KMS-11 (cell line): ENCODE data around the gene SBK2.

Experiments
- H2AFZ ChIP-seq: fragments of 200-600 bp; sonication (generic); 2 replicates; pipeline ENCODE4 v1.6.1; 2016; ENCODE audit warnings: antibody characterized with exemption, mixed run types, low read depth
- H3K27ac ChIP-seq: fragments of 200-600 bp; sonication (generic); 2 replicates; pipeline ENCODE4 v1.6.1; 2016; ENCODE audit warnings: mild to moderate bottlenecking, mixed run types
- H3K27me3 ChIP-seq: fragments of 200-600 bp; sonication (generic); 2 replicates; pipeline ENCODE4 v1.6.1; 2017; ENCODE audit warnings: mild to moderate bottlenecking, low read depth, mixed run types, moderate library complexity; ENCODE audit not compliant: insufficient read depth
- H3K36me3 ChIP-seq: fragments of 200-600 bp; sonication (generic); 2 replicates; pipeline ENCODE4 v1.6.1; 2017; ENCODE audit warnings: mild to moderate bottlenecking, mixed run types; ENCODE audit not compliant: insufficient read depth
- H3K4me1 ChIP-seq: fragments of 200-600 bp; sonication (generic); 2 replicates; pipeline ENCODE4 v1.6.1; 2016; ENCODE audit warnings: mild to moderate bottlenecking, low read depth, mixed run types; ENCODE audit not compliant: poor library complexity, severe bottlenecking
- H3K4me2 ChIP-seq: fragments of 200-600 bp; sonication (generic); 2 replicates; pipeline ENCODE4 v1.7.0; 2016; ENCODE audit warnings: mild to moderate bottlenecking, mixed run types
- H3K4me3 ChIP-seq: fragments of 200-600 bp; sonication (generic); IDR thresholded peaks from 2 replicates; pipeline ENCODE4 v1.6.1; 2017; ENCODE audit warnings: low read depth, low read length, mixed read lengths; ENCODE audit not compliant: insufficient read depth
- H3K79me2 ChIP-seq: fragments of 200-600 bp; sonication (generic); 2 replicates; pipeline ENCODE4 v1.6.1; 2016; ENCODE audit warnings: low read depth, mixed run types; ENCODE audit not compliant: insufficient read depth
- H3K9ac ChIP-seq: fragments of 200-600 bp; sonication (generic); 2 replicates; pipeline ENCODE4 v1.6.1; 2016; ENCODE audit warnings: mild to moderate bottlenecking, mixed run types
- H4K20me1 ChIP-seq: fragments of 200-600 bp; sonication (generic); 2 replicates; pipeline ENCODE4 v1.6.1; 2016; ENCODE audit warnings: mild to moderate bottlenecking, mixed run types; ENCODE audit not compliant: insufficient read depth
- TF ChIP-seq, protein P1 (sequence below): fragments of 200-600 bp; sonication (generic); conservative IDR thresholded peaks from 2 replicates; pipeline ENCODE4 v1.6.1; 2017; ENCODE audit warnings: low read depth, mild to moderate bottlenecking, antibody characterized with exemption, low read length, moderate library complexity, mixed read lengths

SBK2 gene

DNA sequence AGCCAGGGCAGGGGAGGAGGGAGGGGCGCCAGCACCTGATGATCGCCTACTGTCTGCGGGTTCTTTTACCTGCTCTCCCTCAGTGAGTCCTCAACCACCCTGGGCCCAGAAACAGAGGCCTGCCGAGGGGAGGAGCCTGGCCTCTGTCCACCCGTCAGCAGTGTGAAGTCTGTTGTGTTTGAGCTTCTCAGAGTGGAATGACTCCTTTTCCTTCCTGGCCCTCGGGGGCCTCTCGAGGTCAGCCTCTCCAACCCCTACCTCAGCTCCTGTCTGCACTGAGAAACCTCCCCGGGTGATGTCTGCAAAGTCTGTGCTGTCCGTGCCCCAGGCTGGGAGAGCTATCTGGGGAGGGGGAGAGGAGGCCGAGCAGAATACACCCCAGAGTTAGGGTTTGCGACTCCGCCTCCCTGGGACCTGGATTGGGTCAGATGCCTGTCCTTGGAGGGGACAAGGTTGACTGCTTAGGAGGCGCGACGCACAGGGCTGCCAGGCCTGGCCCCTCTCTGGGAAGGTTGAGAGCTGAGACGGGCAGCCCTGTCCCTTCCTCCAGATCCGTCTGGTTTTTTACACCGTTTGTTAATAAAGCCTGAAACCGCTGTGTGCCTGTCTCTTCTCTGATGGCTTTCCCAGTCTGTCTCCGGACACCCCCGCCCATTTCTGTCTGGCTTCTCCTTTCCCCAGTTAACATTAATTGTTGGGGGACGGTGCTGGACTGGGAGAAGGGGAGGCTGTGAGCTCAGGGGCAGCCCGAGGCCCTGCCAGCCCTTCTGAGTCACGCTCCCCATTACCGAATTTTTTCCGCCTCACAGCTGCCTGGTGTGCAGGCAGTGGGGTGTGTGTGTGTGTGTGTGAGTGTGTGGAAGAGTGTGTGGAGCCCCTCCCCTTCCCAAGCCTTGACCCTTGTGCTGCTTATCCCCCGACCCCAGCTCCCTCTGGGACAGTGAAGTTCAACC is 49.7 kb downstream of the SBK2 start:
- H3K4me3 ChIP-seq: no peak overlapping the region
- no peak overlapping the region for H2AFZ ChIP-seq

DNA sequence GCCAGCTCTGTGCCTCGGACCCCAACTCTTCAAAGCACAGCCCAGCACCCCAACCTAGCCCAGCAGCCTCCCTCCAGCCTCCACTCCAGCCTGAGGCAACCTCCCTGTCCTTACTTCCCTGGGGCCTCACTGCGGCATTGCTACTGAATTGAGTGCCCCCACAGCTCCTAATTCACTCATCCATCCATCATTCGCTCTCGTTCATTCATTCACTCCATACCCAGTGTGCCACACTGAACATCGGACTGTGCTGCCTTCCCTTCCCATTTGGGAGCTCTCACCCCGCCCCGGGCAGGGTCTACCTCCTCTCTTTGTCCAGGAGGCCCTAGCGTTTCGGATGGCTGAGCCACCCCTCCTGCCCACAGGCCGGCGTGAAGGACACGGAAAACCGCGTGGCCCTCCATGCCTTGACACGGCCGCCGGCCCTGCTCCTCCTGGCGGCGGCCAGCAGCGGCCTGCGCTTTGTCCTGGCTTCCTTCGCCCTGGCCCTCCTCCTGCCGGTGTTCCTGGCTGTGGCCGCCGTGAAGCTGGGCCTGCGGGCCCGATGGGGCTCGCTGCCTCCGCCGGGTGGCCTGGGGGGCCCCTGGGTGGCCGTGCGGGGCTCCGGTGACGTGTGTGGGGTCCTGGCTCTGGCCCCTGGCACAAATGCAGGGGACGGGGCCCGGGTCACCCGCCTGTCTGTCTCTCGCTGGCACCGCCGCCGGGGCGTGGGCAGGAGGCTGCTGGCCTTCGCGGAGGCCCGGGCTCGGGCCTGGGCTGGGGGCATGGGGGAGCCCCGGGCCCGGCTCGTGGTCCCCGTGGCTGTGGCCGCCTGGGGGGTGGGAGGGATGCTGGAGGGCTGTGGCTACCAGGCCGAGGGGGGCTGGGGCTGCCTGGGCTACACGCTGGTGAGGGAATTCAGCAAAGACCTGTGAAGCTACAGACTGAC is 50.6 kb downstream of the SBK2 start:
- peaks cover 39% of the 10 kb centered on the region; the same call in 1 of the 2 replicates for H3K27me3 ChIP-seq
- H2AFZ ChIP-seq: no peak overlapping the region
- no peaks in the 10 kb centered on the region for H4K20me1 ChIP-seq
- no peaks in the 10 kb centered on the region for H3K36me3 ChIP-seq
- TF ChIP-seq, protein P1, sequence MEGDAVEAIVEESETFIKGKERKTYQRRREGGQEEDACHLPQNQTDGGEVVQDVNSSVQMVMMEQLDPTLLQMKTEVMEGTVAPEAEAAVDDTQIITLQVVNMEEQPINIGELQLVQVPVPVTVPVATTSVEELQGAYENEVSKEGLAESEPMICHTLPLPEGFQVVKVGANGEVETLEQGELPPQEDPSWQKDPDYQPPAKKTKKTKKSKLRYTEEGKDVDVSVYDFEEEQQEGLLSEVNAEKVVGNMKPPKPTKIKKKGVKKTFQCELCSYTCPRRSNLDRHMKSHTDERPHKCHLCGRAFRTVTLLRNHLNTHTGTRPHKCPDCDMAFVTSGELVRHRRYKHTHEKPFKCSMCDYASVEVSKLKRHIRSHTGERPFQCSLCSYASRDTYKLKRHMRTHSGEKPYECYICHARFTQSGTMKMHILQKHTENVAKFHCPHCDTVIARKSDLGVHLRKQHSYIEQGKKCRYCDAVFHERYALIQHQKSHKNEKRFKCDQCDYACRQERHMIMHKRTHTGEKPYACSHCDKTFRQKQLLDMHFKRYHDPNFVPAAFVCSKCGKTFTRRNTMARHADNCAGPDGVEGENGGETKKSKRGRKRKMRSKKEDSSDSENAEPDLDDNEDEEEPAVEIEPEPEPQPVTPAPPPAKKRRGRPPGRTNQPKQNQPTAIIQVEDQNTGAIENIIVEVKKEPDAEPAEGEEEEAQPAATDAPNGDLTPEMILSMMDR: no peak
- no peak overlapping the region for H3K27ac ChIP-seq
- H3K79me2 ChIP-seq: no peaks in the 10 kb centered on the region
- H3K9ac ChIP-seq: no peak overlapping the region
- H3K4me2 ChIP-seq: no peak overlapping the region
- no peak overlapping the region for H3K4me3 ChIP-seq
- H3K4me1 ChIP-seq: no peaks in the 10 kb centered on the region

More for the DNA sequence above, 49.7 kb downstream of the SBK2 start:
- Histone ChIP-seq H3K36me3 (no peaks in the 10 kb centered on the region), H4K20me1 (no peaks in the 10 kb centered on the region), H3K4me2 (no peak overlapping the region), H3K27ac (no peak overlapping the region), H3K27me3 (peaks cover 48% of the 10 kb centered on the region; the same call in 1 of the 2 replicates), H3K4me1 (no peaks in the 10 kb centered on the region), H3K9ac (no peak overlapping the region), H3K79me2 (no peaks in the 10 kb centered on the region)
- TF ChIP-seq, protein P1: no peak

DNA sequence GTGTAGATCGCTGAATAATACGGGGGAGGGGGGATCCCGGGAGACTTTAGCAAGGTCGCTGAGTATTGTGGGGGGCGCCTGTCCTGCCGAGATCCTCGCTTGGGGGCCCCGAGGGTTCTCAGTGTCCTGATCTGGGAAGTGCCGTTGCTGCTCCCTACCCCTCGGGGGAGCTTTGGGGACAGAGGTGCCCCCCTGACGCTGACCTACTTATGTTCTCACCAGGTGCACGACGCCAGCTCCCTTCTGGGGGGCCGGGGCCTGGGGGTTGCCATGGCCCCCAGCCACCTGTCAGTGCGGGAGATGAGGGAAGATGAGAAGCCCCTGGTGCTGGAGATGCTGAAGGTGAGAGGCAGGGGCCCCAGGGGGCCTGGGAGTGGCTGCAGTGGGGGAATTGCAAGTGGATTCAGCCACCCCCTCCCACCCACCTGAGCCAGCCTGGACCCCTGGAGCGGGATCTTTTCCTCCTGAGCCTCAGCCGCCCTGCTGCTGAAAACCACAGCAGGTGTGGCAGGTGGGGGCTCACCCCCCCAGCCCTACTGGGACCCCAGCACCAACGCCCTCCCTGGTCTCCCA is 51.4 kb downstream of the SBK2 start:
- peaks cover 31% of the 10 kb centered on the region; the same call in 1 of the 2 replicates for H3K27me3 ChIP-seq
- no peak overlapping the region for H3K9ac ChIP-seq
- H3K27ac ChIP-seq: no peak overlapping the region
- no peaks in the 10 kb centered on the region for H3K79me2 ChIP-seq
- no peaks in the 10 kb centered on the region for H3K4me1 ChIP-seq
- H3K36me3 ChIP-seq: no peaks in the 10 kb centered on the region
- peak overlapping the region; percentile 15; the same call in 1 of the 2 replicates for H3K4me2 ChIP-seq
- TF ChIP-seq, protein P1: no peak
- H3K4me3 ChIP-seq: no peak overlapping the region
- H2AFZ ChIP-seq: no peak overlapping the region
- H4K20me1 ChIP-seq: no peaks in the 10 kb centered on the region
